ENCODE results near the gene MAB21L3. TPM values are rescaled to one million over a fixed set of nuclear protein-coding genes. Genes with fewer than 3 reads are reported as not detected.

Gene MAB21L3
- total RNA-seq, 1 experiment from 2014 or later, result not detected

DNA sequence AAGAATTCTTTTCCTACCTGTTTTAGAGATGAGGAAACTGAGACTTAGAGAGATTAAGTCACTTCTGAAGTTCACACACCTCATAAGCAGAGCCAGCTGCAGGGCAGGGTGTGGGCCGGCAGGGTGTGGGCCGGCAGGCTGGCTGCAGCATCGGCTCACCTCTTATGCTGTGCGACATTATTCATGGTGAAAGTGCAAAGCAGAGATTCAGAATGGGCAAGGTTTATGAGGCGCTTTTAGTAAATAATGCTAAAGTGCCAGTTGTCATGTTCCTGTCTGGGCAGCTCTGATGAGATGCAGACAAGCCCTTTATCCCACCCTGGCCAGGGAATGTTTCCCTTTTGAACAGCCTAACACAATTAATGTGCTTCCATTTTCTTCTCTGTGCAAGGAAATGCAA, 14.6 kb downstream of the MAB21L3 start:
- Mint-ChIP-seq H3K27ac (no peak overlapping the region), H3K36me3 (ENCODE audit: insufficient read depth in 1 of 3, low read depth in 3 of 3) (no peaks in the 10 kb centered on the region), H3K4me1 (no peaks in the 10 kb centered on the region; a peak in 1 of 4 replicates), H3K4me3 (no peak overlapping the region), H3K27me3 (ENCODE audit: low read depth) (no peaks in the 10 kb centered on the region; the same call in 1 of the 2 replicates), H3K9me3 (no peaks in the 10 kb centered on the region)
- no CpG with 5 or more reads among the region's 5 CpGs for WGBS (ENCODE audit: extremely low coverage, insufficient read length, low lambda C conversion rate)
- no peaks in the 10 kb centered on the region for H4K20me1 ChIP-seq (ENCODE audit: control insufficient read depth, insufficient read depth, insufficient read length)
- H3K23me2 ChIP-seq (ENCODE audit: insufficient read length, low read depth, low read length, poor library complexity, severe bottlenecking), result no peaks in the 10 kb centered on the region
- H2BK12ac ChIP-seq (ENCODE audit: insufficient read length, low read depth, low read length), result no peak overlapping the region
- H3T11ph ChIP-seq (ENCODE audit: low read length), result no peak overlapping the region
- DNase-seq, result no peak
- no peak overlapping the region for H3K23ac ChIP-seq (ENCODE audit: insufficient read length, low read depth, low read length)
- H3K18ac ChIP-seq (ENCODE audit: insufficient read length, low read depth, low read length), result no peak overlapping the region
- no peak overlapping the region for H2BK5ac ChIP-seq (ENCODE audit: insufficient read length, low read length)
- H3K14ac ChIP-seq (ENCODE audit: insufficient read depth, low read length), result no peak overlapping the region
- H2BK20ac ChIP-seq (ENCODE audit: low read depth, low read length, poor library complexity, severe bottlenecking), result no peak overlapping the region
- no peaks in the 10 kb centered on the region for H3K4me1 ChIP-seq (ENCODE audit: insufficient read depth, low read length)
- H3K9ac ChIP-seq (ENCODE audit: extremely low read depth, insufficient read length, low read length), result no peak overlapping the region
- H3K9me3 ChIP-seq (ENCODE audit: control insufficient read depth, low read depth, low read length), result no peaks in the 10 kb centered on the region
- H2BK15ac ChIP-seq (ENCODE audit: low read depth, low read length), result no peak overlapping the region
- TF ChIP-seq, protein P1, sequence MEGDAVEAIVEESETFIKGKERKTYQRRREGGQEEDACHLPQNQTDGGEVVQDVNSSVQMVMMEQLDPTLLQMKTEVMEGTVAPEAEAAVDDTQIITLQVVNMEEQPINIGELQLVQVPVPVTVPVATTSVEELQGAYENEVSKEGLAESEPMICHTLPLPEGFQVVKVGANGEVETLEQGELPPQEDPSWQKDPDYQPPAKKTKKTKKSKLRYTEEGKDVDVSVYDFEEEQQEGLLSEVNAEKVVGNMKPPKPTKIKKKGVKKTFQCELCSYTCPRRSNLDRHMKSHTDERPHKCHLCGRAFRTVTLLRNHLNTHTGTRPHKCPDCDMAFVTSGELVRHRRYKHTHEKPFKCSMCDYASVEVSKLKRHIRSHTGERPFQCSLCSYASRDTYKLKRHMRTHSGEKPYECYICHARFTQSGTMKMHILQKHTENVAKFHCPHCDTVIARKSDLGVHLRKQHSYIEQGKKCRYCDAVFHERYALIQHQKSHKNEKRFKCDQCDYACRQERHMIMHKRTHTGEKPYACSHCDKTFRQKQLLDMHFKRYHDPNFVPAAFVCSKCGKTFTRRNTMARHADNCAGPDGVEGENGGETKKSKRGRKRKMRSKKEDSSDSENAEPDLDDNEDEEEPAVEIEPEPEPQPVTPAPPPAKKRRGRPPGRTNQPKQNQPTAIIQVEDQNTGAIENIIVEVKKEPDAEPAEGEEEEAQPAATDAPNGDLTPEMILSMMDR (conservative IDR thresholded peaks at IDR 0.05), result no peak
- no peak overlapping the region for H4K8ac ChIP-seq (replicated peaks; ENCODE audit: insufficient read length, low read depth, low read length)
- H3K79me2 ChIP-seq (ENCODE audit: insufficient read depth, low read length), result no peaks in the 10 kb centered on the region
- H3K27ac ChIP-seq (ENCODE audit: insufficient read length, low read depth, low read length), result no peak overlapping the region
- H3K4ac ChIP-seq (ENCODE audit: low read depth, low read length), result no peak overlapping the region
- no peak overlapping the region for H2BK120ac ChIP-seq (ENCODE audit: low read depth, low read length, poor library complexity, severe bottlenecking)
- H4K5ac ChIP-seq (ENCODE audit: insufficient read length, low read depth, low read length), result no peak overlapping the region
- no peak overlapping the region for H3K4me2 ChIP-seq (ENCODE audit: insufficient read depth, insufficient read length, low read length)
- no peak overlapping the region for H2AK5ac ChIP-seq (ENCODE audit: insufficient read length, low read length)
- no peaks in the 10 kb centered on the region for H3K27me3 ChIP-seq (ENCODE audit: insufficient read depth, low read length)
- H3K79me1 ChIP-seq (ENCODE audit: insufficient read depth, low read depth, low read length, poor library complexity, severe bottlenecking), result no peaks in the 10 kb centered on the region
- H4K91ac ChIP-seq (ENCODE audit: insufficient read length, low read depth, low read length), result no peak overlapping the region
- H3K56ac ChIP-seq (ENCODE audit: insufficient read length, low read depth, low read length), result no peak overlapping the region
- H2AFZ ChIP-seq (ENCODE audit: low read length), result no peak overlapping the region
